GM18907 (cell line): ENCODE results near the gene SPATA31D3.
"Not testable (repeated sequence)": the region's sequence is repeated elsewhere in the genome, so short reads cannot be mapped to it uniquely, and the experiment has no call there.

Experiments
- ATAC-seq: cut with Tn5 transposase; IDR thresholded peaks from one replicate; pipeline ENCODE4 v1.9.1; 2021; ENCODE audit warnings: mild to moderate bottlenecking, moderate library complexity; ENCODE audit not compliant: unreplicated experiment

Gene SPATA31D3

GRCh38 chr9:81943393-81943792 is at the start of gene SPATA31D3:
TSS of gene SPATA31D3 (plus strand) at chr9:81943500. CDS start at chr9:81943586, 86 bp downstream.
- not testable (repeated sequence) for ATAC-seq

GRCh38 chr9:81893929-81894328 is 49.4 kb upstream of the SPATA31D3 start:
- ATAC-seq, result no peak

GRCh38 chr9:81894891-81895290 is 48.4 kb upstream of the SPATA31D3 start:
- no peak for ATAC-seq

- no peak for ATAC-seq
These were observed 47.2 kb upstream of the SPATA31D3 start for GRCh38 chr9:81896070-81896469.

DNA sequence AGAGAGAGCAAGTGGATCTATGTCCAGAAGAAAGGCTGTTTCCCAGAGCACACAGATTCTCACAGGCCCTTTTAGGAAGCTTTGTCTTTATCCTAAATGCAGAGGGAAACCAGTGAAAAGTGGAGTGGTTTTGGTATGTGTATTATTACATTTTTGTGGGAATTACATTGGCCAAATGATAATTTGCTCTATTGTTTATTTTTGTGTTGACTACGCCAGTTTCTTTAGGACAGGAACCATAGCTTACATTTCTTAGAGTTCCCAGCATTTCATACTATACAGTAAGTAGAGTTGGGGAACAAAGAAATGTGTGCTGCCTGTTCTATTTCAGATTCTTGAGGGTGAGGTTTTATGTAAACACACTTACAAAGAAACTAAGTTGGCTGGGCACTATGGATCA is 44.4 kb upstream of the SPATA31D3 start:
- ATAC-seq, result no peak

GRCh38 chr9:81902196-81902595 is 41.1 kb upstream of the SPATA31D3 start:
- ATAC-seq, result no peak

DNA sequence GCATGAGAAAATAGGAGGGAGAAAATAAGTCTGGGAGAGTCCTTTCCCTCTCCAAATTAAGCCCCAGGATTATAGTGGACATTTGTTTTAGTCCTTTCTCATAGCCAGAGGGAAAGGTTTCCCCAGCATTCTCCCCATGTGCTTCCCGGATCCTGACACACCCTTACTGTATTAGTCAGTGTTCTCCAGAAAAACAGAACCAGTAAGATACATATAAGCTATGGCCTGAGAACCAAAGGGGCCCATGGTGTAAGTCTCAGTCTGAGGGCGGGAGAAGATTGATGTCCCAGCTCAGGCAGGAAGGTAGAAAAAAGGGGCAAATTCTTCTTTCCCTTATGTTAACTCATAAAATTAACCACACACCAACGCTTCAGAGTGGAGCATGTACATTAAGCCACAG is 40.7 kb upstream of the SPATA31D3 start:
- no peak for ATAC-seq

GRCh38 chr9:81906671-81907070 is 36.6 kb upstream of the SPATA31D3 start:
- ATAC-seq, result no peak

GRCh38 chr9:81912135-81912534 is 31.2 kb upstream of the SPATA31D3 start:
- no peak for ATAC-seq

GRCh38 chr9:81915801-81916505 is 27.3 kb upstream of the SPATA31D3 start:
- no peak for ATAC-seq

DNA sequence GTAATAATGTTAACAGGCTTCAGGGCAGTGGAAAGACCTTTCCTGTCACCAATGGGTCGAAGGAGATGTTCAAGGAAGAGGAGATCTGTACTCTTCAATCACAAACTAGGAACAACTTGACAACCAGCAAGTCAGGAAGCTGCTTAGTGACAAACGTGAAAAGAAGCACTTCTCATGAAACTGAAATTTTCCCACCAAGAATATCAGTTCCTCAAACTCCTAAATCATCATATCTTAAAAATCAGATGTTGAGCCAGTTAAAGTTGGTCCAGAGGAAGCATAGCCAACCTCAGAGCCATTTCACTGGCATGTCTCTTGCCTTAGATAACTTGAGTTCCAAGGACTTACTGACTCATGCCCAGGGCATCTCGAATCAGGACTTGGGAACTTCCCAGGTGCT is 24.8 kb upstream of the SPATA31D3 start:
- not testable (repeated sequence) for ATAC-seq

- not testable (repeated sequence) for ATAC-seq
These were observed 15.0 kb upstream of the SPATA31D3 start, which contains the start of gene SPATA31D4 for GRCh38 chr9:81928305-81928704. TSS of gene SPATA31D4 (plus strand) at chr9:81928428. CDS start at chr9:81928514, 86 bp downstream.

GRCh38 chr9:81930147-81930546 is 13.2 kb upstream of the SPATA31D3 start:
- ATAC-seq, result not testable (repeated sequence)

- ATAC-seq, result not testable (repeated sequence)
These were observed 9.8 kb upstream of the SPATA31D3 start for GRCh38 chr9:81933547-81933946.

- not testable (repeated sequence) for ATAC-seq
These were observed 5.3 kb downstream of the SPATA31D3 start for GRCh38 chr9:81948650-81949049.

GRCh38 chr9:81953096-81953495 is 9.8 kb downstream of the SPATA31D3 start:
- no peak for ATAC-seq

DNA sequence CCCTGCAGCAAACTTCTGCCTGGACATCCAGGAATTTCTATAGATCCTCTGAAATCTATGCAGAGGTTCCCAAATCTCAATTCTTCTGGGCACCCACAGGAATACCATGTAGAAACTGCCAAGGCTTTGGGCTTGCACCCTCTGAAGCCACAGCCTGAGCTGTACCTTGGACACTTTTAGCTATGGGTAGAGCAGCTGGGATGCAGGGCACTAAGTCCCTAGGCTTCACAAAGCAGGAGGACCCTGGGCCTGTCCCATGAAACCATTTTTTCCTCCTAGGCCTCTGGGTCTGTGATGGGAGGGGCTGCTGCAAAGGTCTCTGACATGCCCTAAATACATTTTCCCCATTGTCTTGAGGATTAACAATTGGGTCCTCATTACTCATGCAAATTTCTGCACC is 12.3 kb downstream of the SPATA31D3 start:
- ATAC-seq, result no peak

DNA sequence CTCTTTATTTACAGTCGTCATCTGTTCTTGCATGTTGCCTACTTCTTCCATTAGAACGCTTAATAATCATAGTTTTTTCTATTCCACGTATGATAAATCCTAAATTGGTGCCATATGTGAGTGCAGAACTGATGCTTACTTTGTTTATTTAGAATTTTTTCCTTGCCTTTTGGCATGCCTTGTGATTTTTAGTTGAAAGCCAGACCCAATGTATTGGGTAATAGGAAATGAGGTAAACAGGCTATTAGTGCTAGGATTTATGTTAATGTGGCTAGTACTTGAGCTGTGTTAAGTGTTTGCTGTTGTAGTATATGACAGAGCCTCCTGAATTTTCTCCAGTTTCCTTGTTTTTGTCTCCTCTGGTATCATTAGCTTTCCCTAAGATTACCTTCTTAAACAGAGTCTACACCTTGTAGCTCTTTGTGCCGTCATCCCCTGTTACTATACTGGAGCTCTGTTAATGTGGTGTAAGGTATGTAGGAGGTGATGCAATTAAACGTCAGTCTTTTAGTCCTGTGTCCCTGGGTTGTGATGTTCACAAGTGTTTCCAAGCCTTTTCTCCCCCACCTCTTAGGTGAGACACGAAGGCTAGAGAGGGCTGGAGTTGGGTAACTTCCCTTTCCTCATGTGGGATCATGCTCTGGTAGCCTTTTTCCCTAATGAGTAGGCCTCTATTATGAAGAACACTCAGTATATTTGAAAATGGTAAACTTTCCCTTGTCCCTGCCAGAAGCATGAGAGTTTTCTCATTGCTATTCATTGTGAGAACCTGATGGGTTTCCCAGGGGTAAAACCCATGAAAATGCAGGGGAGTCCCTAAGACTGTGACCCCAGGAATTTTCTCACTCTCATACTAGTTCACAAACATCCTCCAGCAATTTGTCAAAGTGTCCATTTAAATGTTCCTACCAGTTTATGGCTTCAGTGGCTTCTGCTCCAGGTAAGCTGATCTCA is 21.2 kb downstream of the SPATA31D3 start:
- no peak for ATAC-seq

GRCh38 chr9:81968026-81968425 is 24.7 kb downstream of the SPATA31D3 start:
- ATAC-seq, result no peak

DNA sequence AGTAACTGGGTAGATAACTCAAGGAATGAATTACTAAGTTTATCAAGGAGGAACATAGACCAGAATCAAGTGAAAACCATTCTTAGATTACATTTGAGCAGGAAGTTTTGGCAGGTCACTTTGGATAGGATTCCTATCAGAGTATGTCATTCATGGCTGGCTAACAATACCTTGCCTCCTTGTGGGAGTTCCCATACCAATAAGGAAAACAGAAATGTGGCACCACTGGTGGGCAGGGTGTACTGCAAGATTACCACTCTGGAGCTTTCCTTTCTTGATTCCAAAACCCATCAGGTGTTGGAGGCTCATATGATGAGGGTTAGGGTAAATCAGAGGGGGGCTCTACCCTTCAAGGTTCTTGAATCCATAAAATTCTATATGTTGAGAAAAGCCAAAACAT is 26.7 kb downstream of the SPATA31D3 start:
- no peak for ATAC-seq

GRCh38 chr9:81971727-81972126 is 28.4 kb downstream of the SPATA31D3 start:
- ATAC-seq, result no peak

GRCh38 chr9:81974764-81975163 is 31.5 kb downstream of the SPATA31D3 start:
- ATAC-seq, result no peak
